ENCODE data around the gene PLA1A. TPM values are rescaled to one million over a fixed set of nuclear protein-coding genes. Genes with fewer than 3 reads are reported as not detected.

The PLA1A gene
- total and polyA plus RNA-seq, 11 donors = 0.58 to 23.8 (median 1.8) TPM

GRCh38 chr3:119663885-119664284 is 66.2 kb downstream of the PLA1A start:
- DNase-seq (no peak), ATAC-seq (no peak)
- peaks cover 0 to 16% (median 7%) of the 10 kb centered on the region in 9 donors for H3K36me3 ChIP-seq
- H3K4me3 ChIP-seq = no peak overlapping the region
- peak overlapping the region; percentile 87 to 99 (median 96) for H3K27ac ChIP-seq
- peaks cover 0 to 65% (median 29%) of the 10 kb centered on the region in 12 donors for H3K4me1 ChIP-seq
- intact Hi-C loops (cut with DNase I) = loop anchor here in 1 of 10 donors (5.0 kb wide), 1 partner anchor 82 kb away; no protein-coding TSS in a partner anchor
- TF ChIP-seq CTCF (IDR thresholded peaks at IDR 0.05) = no peak
- TF ChIP-seq POLR2A (IDR thresholded peaks at IDR 0.05) = no peak
- 83 to 89% (median 86%) methylated on average over 2 of the region's 2 CpGs for WGBS, 4 donors
- H3K27me3 ChIP-seq = no peaks in the 10 kb centered on the region
- no peaks in the 10 kb centered on the region for H3K9me3 ChIP-seq

- H3K9me3 ChIP-seq = no peaks in the 10 kb centered on the region
- ATAC-seq (no peak), DNase-seq (peak in 1 of 5 donors; percentile 39)
- H3K4me1 ChIP-seq = peaks cover 0 to 66% (median 30%) of the 10 kb centered on the region in 12 donors
- no peaks in the 10 kb centered on the region for H3K27me3 ChIP-seq
- intact Hi-C loops (cut with DNase I) = loop anchor here in 1 of 10 donors (5.0 kb wide), 1 partner anchor 82 kb away; no protein-coding TSS in a partner anchor
- no peak overlapping the region for H3K4me3 ChIP-seq
- H3K36me3 ChIP-seq = peaks cover 0 to 20% (median 11%) of the 10 kb centered on the region in 9 donors
- TF ChIP-seq POLR2A (IDR thresholded peaks at IDR 0.05) = no peak
- TF ChIP-seq CTCF (IDR thresholded peaks at IDR 0.05) = no peak
- 56 to 71% (median 64%) methylated on average over 4 of the region's 4 CpGs for WGBS, 4 donors
- peak overlapping the region; percentile 75 to 99 (median 95) for H3K27ac ChIP-seq
Measured at GRCh38 chr3:119664370-119664769, 66.7 kb downstream of the PLA1A start.

GRCh38 chr3:119664850-119665379 is 67.2 kb downstream of the PLA1A start:
- 34 to 53% (median 39%) methylated on average over 4 of the region's 4 CpGs for WGBS, 4 donors
- Histone ChIP-seq H3K4me1 (peaks cover 3 to 66% (median 35%) of the 10 kb centered on the region in 12 donors), H3K27ac (peak overlapping the region; percentile 75 to 99 (median 95)), H3K4me3 (peak overlapping the region in 1 of 12 donors; percentile 17), H3K27me3 (no peaks in the 10 kb centered on the region), H3K36me3 (peaks cover 0 to 26% (median 16%) of the 10 kb centered on the region in 9 donors), H3K9me3 (no peaks in the 10 kb centered on the region)
- DNase-seq (peak in 1 of 5 donors; percentile 24), ATAC-seq (peak in 3 of 4 donors; percentile 19 to 48 (median 19))
- no peak for TF ChIP-seq CTCF (IDR thresholded peaks at IDR 0.05)
- TF ChIP-seq POLR2A (IDR thresholded peaks at IDR 0.05) = no peak
- intact Hi-C loops (cut with DNase I) = loop anchor here in 1 of 10 donors (5.0 kb wide), 1 partner anchor 83 kb away; no protein-coding TSS in a partner anchor

GRCh38 chr3:119665954-119666559 is 68.4 kb downstream of the PLA1A start:
- Histone ChIP-seq H3K27me3 (no peaks in the 10 kb centered on the region), H3K27ac (peak overlapping the region; percentile 75 to 99 (median 95)), H3K4me3 (peak overlapping the region; percentile 11 to 50 (median 38)), H3K9me3 (no peaks in the 10 kb centered on the region), H3K4me1 (peaks cover 3 to 65% (median 33%) of the 10 kb centered on the region in 12 donors), H3K36me3 (peaks cover 0 to 36% (median 24%) of the 10 kb centered on the region in 9 donors)
- ATAC-seq (peak; percentile 36 to 73 (median 56)), DNase-seq (peak in 2 of 5 donors; percentile 43 to 53)
- intact Hi-C loops (cut with DNase I) = no loop called here
- peak in 1 of 2 donors; percentile 44 for TF ChIP-seq POLR2A (IDR thresholded peaks at IDR 0.05)
- TF ChIP-seq CTCF (IDR thresholded peaks at IDR 0.05) = no peak
- 59 to 67% (median 62%) methylated on average over 6 of the region's 6 CpGs for WGBS, 4 donors
